IMR-90 (cell line): ENCODE results near the gene LRIG1. TPM values are rescaled to one million over a fixed set of nuclear protein-coding genes. Genes with fewer than 3 reads are reported as not detected.

Experiments used
- ATAC-seq: fragments of 200-7000 bp; cut with Tn5 transposase; 2 replicates; pipeline ENCODE4 v1.9.1; 2020; ENCODE audit warnings: low read depth, mild to moderate bottlenecking, moderate library complexity
- BruUV-seq: library from RNA; stranded (reverse); fragments of 400-500 nt; replicated peaks from 2 replicates; lab custom pipeline; 2021; lab: Mats Ljungman, UMichigan
- CTCF ChIA-PET: fragments of 300-600 bp; formaldehyde crosslinking; extraction: SDS; loops from one replicate; lab custom pipeline; 2021; ENCODE audit warnings: antibody characterized with exemption; lab: Yijun Ruan, JAX
- POLR2A ChIA-PET: fragments of 300-600 bp; sonication (Branson Sonifier 250); formaldehyde crosslinking; loops from one replicate; lab custom pipeline; 2022; ENCODE audit warnings: antibody characterized with exemption; ENCODE audit not compliant: unreplicated experiment; lab: Charles Lee
- DNase-seq: peaks from one replicate; pipeline ENCODE4 v3.0.0; 2013
- H2AFZ ChIP-seq: replicated peaks from 2 replicates; pipeline ENCODE3; 2013; ENCODE audit warnings: low read length, mild to moderate bottlenecking; ENCODE audit not compliant: poor library complexity
- H2AK5ac ChIP-seq: 2 replicates; pipeline ENCODE4 v1.6.1; 2013; ENCODE audit warnings: low read depth, low read length, inconsistent platforms
- H2AK9ac ChIP-seq: replicated peaks from 2 replicates; pipeline ENCODE3; 2013; ENCODE audit warnings: mild to moderate bottlenecking, low read depth, low read length, moderate library complexity; ENCODE audit not compliant: poor library complexity
- H2BK120ac ChIP-seq: 2 replicates; pipeline ENCODE4 v1.6.1; 2013; ENCODE audit warnings: low read depth, low read length, inconsistent platforms
- H2BK15ac ChIP-seq: 3 replicates; pipeline ENCODE4 v1.6.1; 2013; ENCODE audit warnings: low read depth, low read length, inconsistent platforms
- H2BK20ac ChIP-seq: 2 replicates; pipeline ENCODE4 v1.6.1; 2013; ENCODE audit warnings: low read depth, mild to moderate bottlenecking, inconsistent platforms, low read length, moderate library complexity
- H2BK5ac ChIP-seq: 2 replicates; pipeline ENCODE4 v1.6.1; 2013; ENCODE audit warnings: mild to moderate bottlenecking, low read depth, low read length, inconsistent platforms; ENCODE audit not compliant: poor library complexity, severe bottlenecking
- H3K14ac ChIP-seq: replicated peaks from 2 replicates; pipeline ENCODE4 v1.6.1; 2013; ENCODE audit warnings: low read depth, low read length, inconsistent platforms
- H3K18ac ChIP-seq: 2 replicates; pipeline ENCODE4 v1.6.1; 2013; ENCODE audit warnings: low read depth, low read length, control low read depth
- H3K23ac ChIP-seq: 2 replicates; pipeline ENCODE4 v1.6.1; 2013; ENCODE audit warnings: low read depth, low read length, inconsistent platforms
- H3K27ac ChIP-seq: 2 replicates; pipeline ENCODE4 v1.5.1; 2013; ENCODE audit warnings: mild to moderate bottlenecking, control low read depth, low read length; ENCODE audit not compliant: insufficient read depth
- H3K27me3 ChIP-seq: 2 replicates; pipeline ENCODE4 v1.6.1; 2013; ENCODE audit warnings: low read length; ENCODE audit not compliant: control insufficient read depth, insufficient read depth
- H3K36me3 ChIP-seq: 2 replicates; pipeline ENCODE4 v1.6.1; 2013; ENCODE audit warnings: low read length, mixed read lengths; ENCODE audit not compliant: control insufficient read depth, insufficient read depth
- H3K4ac ChIP-seq: 2 replicates; pipeline ENCODE4 v1.6.1; 2013; ENCODE audit warnings: low read depth, low read length, inconsistent platforms
- H3K4me1 ChIP-seq: 2 replicates; pipeline ENCODE4 v1.6.1; 2013; ENCODE audit warnings: low read length, mixed read lengths; ENCODE audit not compliant: control insufficient read depth, insufficient read depth
- H3K4me2 ChIP-seq: 2 replicates; pipeline ENCODE4 v1.6.1; 2013; ENCODE audit warnings: low read depth, mild to moderate bottlenecking, control low read depth, low read length, moderate library complexity
- H3K4me3 ChIP-seq: 2 replicates; pipeline ENCODE4 v1.5.1; 2013; ENCODE audit warnings: low read depth, mild to moderate bottlenecking, control low read depth, low read length, moderate library complexity; ENCODE audit not compliant: insufficient read depth
- H3K56ac ChIP-seq: 2 replicates; pipeline ENCODE4 v1.6.1; 2013; ENCODE audit warnings: low read length, inconsistent platforms; ENCODE audit not compliant: insufficient read depth; ENCODE audit errors: extremely low read depth
- H3K79me1 ChIP-seq, 2 experiments: 2 replicates each; pipeline ENCODE4 v1.6.1; 2013; ENCODE audit warnings: low read length in 2 of 2, inconsistent platforms in 1 of 2, low read depth in 1 of 2
- H3K9ac ChIP-seq: 2 replicates; pipeline ENCODE4 v1.6.1; 2013; ENCODE audit warnings: low read depth, low read length, control low read depth
- H3K9me1 ChIP-seq: 2 replicates; pipeline ENCODE4 v1.6.1; 2013; ENCODE audit warnings: low read length, inconsistent platforms; ENCODE audit not compliant: insufficient read depth
- H3K9me3 ChIP-seq: 2 replicates; pipeline ENCODE4 v1.6.1; 2013; ENCODE audit warnings: low read length; ENCODE audit not compliant: control insufficient read depth, insufficient read depth
- H4K20me1 ChIP-seq: 2 replicates; pipeline ENCODE4 v1.6.1; 2013; ENCODE audit warnings: low read length, inconsistent platforms; ENCODE audit not compliant: insufficient read depth
- H4K5ac ChIP-seq: 2 replicates; pipeline ENCODE4 v1.6.1; 2013; ENCODE audit warnings: mild to moderate bottlenecking, low read depth, low read length, control low read depth
- H4K8ac ChIP-seq, 2 experiments: 2 replicates each; pipeline ENCODE4 v1.6.1; 2013; ENCODE audit warnings: low read depth in 2 of 2, low read length in 2 of 2, control low read depth in 1 of 2, inconsistent platforms in 1 of 2
- H4K91ac ChIP-seq: 2 replicates; pipeline ENCODE4 v1.6.1; 2013; ENCODE audit warnings: low read depth, low read length, inconsistent platforms; ENCODE audit not compliant: insufficient read depth
- BHLHE40 ChIP-seq: fragments of 150-350 bp; IDR thresholded peaks from 2 replicates; pipeline ENCODE4 v1.6.1; 2016; ENCODE audit warnings: mild to moderate bottlenecking, low read depth, low read length
- CEBPB ChIP-seq: IDR thresholded peaks from 2 replicates; pipeline ENCODE4 v1.6.1; 2012; ENCODE audit warnings: low read depth, low read length, improper control_type of control experiment
- CHD1 ChIP-seq: IDR thresholded peaks from 2 replicates; pipeline ENCODE4 v1.6.1; 2012; ENCODE audit warnings: low read depth, low read length, improper control_type of control experiment
- MAFK ChIP-seq: IDR thresholded peaks from 2 replicates; pipeline ENCODE4 v1.6.1; 2012; ENCODE audit warnings: low read depth, low read length, improper control_type of control experiment
- MAZ ChIP-seq: IDR thresholded peaks from 2 replicates; pipeline ENCODE4 v1.6.1; 2012; ENCODE audit warnings: low read depth, mild to moderate bottlenecking, low read length, improper control_type of control experiment, moderate library complexity, borderline replicate concordance
- NFE2L2 ChIP-seq: fragments of 150-350 bp; IDR thresholded peaks from 2 replicates; pipeline ENCODE4 v1.6.1; 2016; ENCODE audit warnings: low read depth, mild to moderate bottlenecking, low read length
- POLR2A ChIP-seq: IDR thresholded peaks from 2 replicates; pipeline ENCODE4 v1.6.1; 2012; ENCODE audit warnings: mild to moderate bottlenecking, low read depth, low read length
- RAD21 ChIP-seq: IDR thresholded peaks from 2 replicates; pipeline ENCODE4 v1.6.1; 2012; ENCODE audit warnings: low read length, improper control_type of control experiment
- RCOR1 ChIP-seq: IDR thresholded peaks from 2 replicates; pipeline ENCODE4 v1.6.1; 2012; ENCODE audit warnings: mild to moderate bottlenecking, low read length, improper control_type of control experiment; ENCODE audit not compliant: insufficient replicate concordance
- RFX5 ChIP-seq: IDR thresholded peaks from 2 replicates; pipeline ENCODE4 v1.8.0; 2012; ENCODE audit warnings: low read depth, mild to moderate bottlenecking, low read length, moderate library complexity
- SMC3 ChIP-seq: fragments of 150-350 bp; IDR thresholded peaks from 2 replicates; pipeline ENCODE4 v1.6.1; 2016; ENCODE audit warnings: low read depth, mild to moderate bottlenecking, antibody characterized with exemption, low read length, moderate library complexity
- WGBS, 2 experiments: methylation state at CpG; one replicate each; pipeline versions ENCODE4 v1.1.5 to v1.1.7; 2013; ENCODE audit warnings: missing lambda C conversion rate in 2 of 2; ENCODE audit not compliant: insufficient read length in 1 of 2; ENCODE audit errors: extremely low coverage in 2 of 2; 5-methylcytosine and 5-hydroxymethylcytosine counted together
- dilution Hi-C: fragments of 300-500 bp; cut with HindIII; formaldehyde crosslinking; loops from one replicate; pipeline ENCODE4 v1.14.3; 2018; ENCODE audit warnings: low sequenced_read_pairs; ENCODE audit not compliant: unreplicated experiment
- in situ Hi-C: fragments of 300-500 bp; cut with MboI; formaldehyde crosslinking; loops from 3 replicates; pipeline ENCODE4 v1.14.3; 2019; ENCODE audit warnings: low sequenced_read_pairs, inconsistent platforms, mixed read lengths
- intact Hi-C: fragments of 100-400 bp; cut with micrococcal nuclease; formaldehyde crosslinking; loops from 2 replicates; pipeline ENCODE4 v1.10.0; 2022
- polyA plus RNA-seq, 3 experiments: library from polyadenylated mRNA; depleted of rRNA; stranded (reverse); fragments of >200 nt; gene quantifications; 2 replicates each; pipeline ENCODE4 v1.2.3, GENCODE V29; 2012; ENCODE audit warnings: low replicate concordance in 1 of 3
- total RNA-seq: library from RNA; depleted of rRNA; stranded (reverse); fragments of >200 nt; gene quantifications from 2 replicates; pipeline ENCODE4 v1.2.3, GENCODE V29; 2012
- TF ChIP-seq, protein P1 (sequence below): fragments of 150-350 bp; IDR thresholded peaks from 2 replicates; pipeline ENCODE4 v1.6.1; 2016; ENCODE audit warnings: low read depth, mild to moderate bottlenecking, low read length, moderate library complexity, borderline replicate concordance
- TF ChIP-seq, protein P2 (sequence below): conservative IDR thresholded peaks from 2 replicates; pipeline ENCODE4 v1.5.1; 2012; ENCODE audit warnings: mild to moderate bottlenecking, low read depth, low read length, improper control_type of control experiment
- TF ChIP-seq, protein P3 (sequence below): fragments of 150-350 bp; IDR thresholded peaks from 2 replicates; pipeline ENCODE4 v1.6.1; 2017; ENCODE audit warnings: mild to moderate bottlenecking, antibody characterized with exemption, low read length, low read depth

LRIG1 gene
- total and polyA plus RNA-seq, 2 of the 4 experiments (the other 2 are of a cell fraction), result 62.8 to 87.8 TPM

DNA sequence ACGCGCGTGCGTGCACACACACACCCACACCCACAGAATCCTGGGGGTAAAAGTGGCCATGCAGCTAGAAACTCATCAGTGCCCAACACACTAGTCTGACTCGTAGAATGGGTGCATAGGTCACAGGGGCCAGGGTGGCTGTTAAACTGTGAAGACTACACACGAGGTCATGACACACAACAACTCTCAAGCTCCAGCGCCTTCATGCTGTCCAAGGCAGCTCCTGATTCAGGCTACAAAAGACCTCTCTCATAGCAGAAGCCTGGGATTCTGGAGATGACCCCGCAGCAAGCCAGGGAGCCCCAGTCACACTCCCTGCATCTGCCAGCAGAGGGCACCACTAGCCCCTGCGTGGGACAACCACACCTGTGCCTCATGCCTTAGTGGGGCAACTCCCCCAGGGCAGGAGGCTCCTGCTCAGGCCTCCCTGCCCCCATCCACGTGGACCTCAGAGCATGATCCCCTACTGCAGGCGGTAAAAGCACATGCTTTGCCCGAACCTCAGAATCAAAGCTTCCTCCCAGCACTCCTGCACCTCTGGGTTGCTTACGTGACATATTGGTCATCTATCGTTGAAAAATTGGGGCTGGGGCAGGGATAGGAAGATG, 93.1 kb downstream of the LRIG1 start:
- peak overlapping the region; percentile 48; the same call in 1 of the 2 replicates for H2BK20ac ChIP-seq
- peaks cover 13% of the 10 kb centered on the region for H3K9me1 ChIP-seq
- H3K27ac ChIP-seq, result no peak overlapping the region
- no peak overlapping the region for H4K91ac ChIP-seq
- no peaks in the 10 kb centered on the region; the same call in 1 of the 2 replicates for H4K20me1 ChIP-seq
- H3K36me3 ChIP-seq, result peaks cover 69% of the 10 kb centered on the region
- in situ Hi-C loops (loop anchor here (5.0 to 10.0 kb wide), 2 partner anchors 133 to 410 kb away; no protein-coding TSS in a partner anchor), dilution Hi-C loops (no loop called here), intact Hi-C loops (loop anchor here (1.0 to 10.0 kb wide), 4 partner anchors 91 to 409 kb away; no protein-coding TSS in a partner anchor)
- DNase-seq (peak; percentile 55), ATAC-seq (peak; percentile 50; the same call in 1 of the 2 replicates)
- no peak overlapping the region for H3K18ac ChIP-seq
- H2AFZ ChIP-seq, result no peak overlapping the region
- H4K8ac ChIP-seq, result no peak overlapping the region
- H3K4me1 ChIP-seq, result peaks cover 25% of the 10 kb centered on the region
- peak overlapping the region; percentile 53 for H2AK9ac ChIP-seq
- H3K4me2 ChIP-seq, result no peak overlapping the region
- ChIA-PET CTCF (interaction anchor here (0.6 to 1.9 kb wide), 20 partner anchors 8 to 422 kb away, joined by 3 to 13 read pairs (median 3); no protein-coding TSS in a partner anchor), POLR2A (no interaction called here)
- H3K14ac ChIP-seq, result no peak overlapping the region
- BruUV-seq, result no TSS peak
- H3K23ac ChIP-seq, result no peak overlapping the region
- peak overlapping the region; percentile 21; the same call in 1 of the 2 replicates for H3K4ac ChIP-seq
- no peak overlapping the region for H2BK15ac ChIP-seq
- WGBS, 2 experiments, result 58% methylated on average over 2 of the region's 14 CpGs; no CpG with 5 or more reads in 1 of the 2 experiments
- TF ChIP-seq MAFK (no peak), POLR2A (no peak), RCOR1 (no peak), NFE2L2 (no peak), BHLHE40 (no peak), MAZ (0 out of 2 replicates have a peak, but pooled peaks have one; percentile 30), CEBPB (peak; percentile 19; the same call in 1 of the 2 replicates), SMC3 (peak; percentile 87), RAD21 (peak; percentile 91), RFX5 (no peak), CHD1 (no peak)
- TF ChIP-seq, protein P1, sequence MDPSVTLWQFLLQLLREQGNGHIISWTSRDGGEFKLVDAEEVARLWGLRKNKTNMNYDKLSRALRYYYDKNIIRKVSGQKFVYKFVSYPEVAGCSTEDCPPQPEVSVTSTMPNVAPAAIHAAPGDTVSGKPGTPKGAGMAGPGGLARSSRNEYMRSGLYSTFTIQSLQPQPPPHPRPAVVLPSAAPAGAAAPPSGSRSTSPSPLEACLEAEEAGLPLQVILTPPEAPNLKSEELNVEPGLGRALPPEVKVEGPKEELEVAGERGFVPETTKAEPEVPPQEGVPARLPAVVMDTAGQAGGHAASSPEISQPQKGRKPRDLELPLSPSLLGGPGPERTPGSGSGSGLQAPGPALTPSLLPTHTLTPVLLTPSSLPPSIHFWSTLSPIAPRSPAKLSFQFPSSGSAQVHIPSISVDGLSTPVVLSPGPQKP, result no peak
- TF ChIP-seq, protein P2, sequence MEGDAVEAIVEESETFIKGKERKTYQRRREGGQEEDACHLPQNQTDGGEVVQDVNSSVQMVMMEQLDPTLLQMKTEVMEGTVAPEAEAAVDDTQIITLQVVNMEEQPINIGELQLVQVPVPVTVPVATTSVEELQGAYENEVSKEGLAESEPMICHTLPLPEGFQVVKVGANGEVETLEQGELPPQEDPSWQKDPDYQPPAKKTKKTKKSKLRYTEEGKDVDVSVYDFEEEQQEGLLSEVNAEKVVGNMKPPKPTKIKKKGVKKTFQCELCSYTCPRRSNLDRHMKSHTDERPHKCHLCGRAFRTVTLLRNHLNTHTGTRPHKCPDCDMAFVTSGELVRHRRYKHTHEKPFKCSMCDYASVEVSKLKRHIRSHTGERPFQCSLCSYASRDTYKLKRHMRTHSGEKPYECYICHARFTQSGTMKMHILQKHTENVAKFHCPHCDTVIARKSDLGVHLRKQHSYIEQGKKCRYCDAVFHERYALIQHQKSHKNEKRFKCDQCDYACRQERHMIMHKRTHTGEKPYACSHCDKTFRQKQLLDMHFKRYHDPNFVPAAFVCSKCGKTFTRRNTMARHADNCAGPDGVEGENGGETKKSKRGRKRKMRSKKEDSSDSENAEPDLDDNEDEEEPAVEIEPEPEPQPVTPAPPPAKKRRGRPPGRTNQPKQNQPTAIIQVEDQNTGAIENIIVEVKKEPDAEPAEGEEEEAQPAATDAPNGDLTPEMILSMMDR, result peak; percentile 80
- TF ChIP-seq, protein P3, sequence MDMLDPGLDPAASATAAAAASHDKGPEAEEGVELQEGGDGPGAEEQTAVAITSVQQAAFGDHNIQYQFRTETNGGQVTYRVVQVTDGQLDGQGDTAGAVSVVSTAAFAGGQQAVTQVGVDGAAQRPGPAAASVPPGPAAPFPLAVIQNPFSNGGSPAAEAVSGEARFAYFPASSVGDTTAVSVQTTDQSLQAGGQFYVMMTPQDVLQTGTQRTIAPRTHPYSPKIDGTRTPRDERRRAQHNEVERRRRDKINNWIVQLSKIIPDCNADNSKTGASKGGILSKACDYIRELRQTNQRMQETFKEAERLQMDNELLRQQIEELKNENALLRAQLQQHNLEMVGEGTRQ, result no peak
- no peak overlapping the region for H3K9ac ChIP-seq
- no peak overlapping the region for H3K4me3 ChIP-seq
- H2AK5ac ChIP-seq, result peak overlapping the region; percentile 55
- no peak overlapping the region for H4K5ac ChIP-seq
- no peak overlapping the region for H3K56ac ChIP-seq
- H2BK120ac ChIP-seq, result peak overlapping the region; percentile 24; the same call in 1 of the 2 replicates
- H3K27me3 ChIP-seq, result no peaks in the 10 kb centered on the region
- H3K79me1 ChIP-seq, result peaks cover 0 to 45% of the 10 kb centered on the region in 2 experiments; a peak in 3 of 4 replicates
- H3K9me3 ChIP-seq, result no peaks in the 10 kb centered on the region
- H2BK5ac ChIP-seq, result no peak overlapping the region
